SK-N-SH (cell line): ENCODE results near the gene TFPI. TPM values are rescaled to one million over a fixed set of nuclear protein-coding genes. Genes with fewer than 3 reads are reported as not detected.
A peak's percentile ranks its signal among the peaks of the same experiment; 100 is the strongest.

Experiments used
- CTCF ChIA-PET: fragments of 300-600, 350-600 bp; formaldehyde crosslinking; extraction: SDS; loops from one replicate; lab custom pipeline; 2021; lab: Yijun Ruan, JAX
- POLR2A ChIA-PET: fragments of 350-600 bp; sonication (Branson Sonifier 250); formaldehyde crosslinking; extraction: SDS; loops from one replicate; lab custom pipeline; 2020; ENCODE audit warnings: antibody characterized with exemption, inconsistent platforms; lab: Yijun Ruan, JAX
- DNase-seq: peaks from one replicate; pipeline ENCODE4 v3.0.0; 2012
- H2AFZ ChIP-seq: fragments of 200-600 bp; sonication (generic); 2 replicates; pipeline ENCODE4 v1.8.1; 2016; ENCODE audit warnings: antibody characterized with exemption, mild to moderate bottlenecking, low read depth
- H3F3A ChIP-seq: fragments of 200-600 bp; sonication (generic); replicated peaks from 2 replicates; pipeline ENCODE3; 2016; ENCODE audit warnings: antibody characterized with exemption, mild to moderate bottlenecking; ENCODE audit not compliant: insufficient read depth
- H3K27ac ChIP-seq, 2 experiments: fragments of 200-500 bp in 1 of 2; fragments of 200-600 bp in 1 of 2; sonication (Bioruptor generic) in 1 of 2; sonication (generic), shearing (Covaris generic) in 1 of 2; 2 replicates each; pipeline versions ENCODE4 v1.5.1 to v1.6.1; 2014 to 2016; ENCODE audit warnings: low read depth in 2 of 2, inconsistent platforms in 1 of 2, low read length in 1 of 2, mild to moderate bottlenecking in 1 of 2, mixed read lengths in 1 of 2
- H3K27me3 ChIP-seq: fragments of 200-600 bp; sonication (generic), shearing (Covaris generic); 2 replicates; pipeline ENCODE4 v1.6.1; 2016; ENCODE audit warnings: mixed run types; ENCODE audit not compliant: insufficient read depth
- H3K36me3 ChIP-seq, 2 experiments: fragments of 200-500 bp in 1 of 2; fragments of 200-600 bp in 1 of 2; sonication (Bioruptor generic) in 1 of 2; sonication (generic) in 1 of 2; replicated peaks in 1 of 2; 2 replicates each; pipeline versions ENCODE3 to v1.5.1; 2014 to 2016; ENCODE audit warnings: low read length in 1 of 2, mild to moderate bottlenecking in 1 of 2; ENCODE audit not compliant: insufficient read depth in 2 of 2, control insufficient read depth in 1 of 2
- H3K4me1 ChIP-seq, 2 experiments: fragments of 200-500 bp in 1 of 2; fragments of 200-600 bp in 1 of 2; sonication (Bioruptor generic) in 1 of 2; sonication (generic), shearing (Covaris generic) in 1 of 2; 2 replicates each; pipeline versions ENCODE4 v1.5.1 to v1.6.1; 2014 to 2016; ENCODE audit warnings: low read depth in 1 of 2, low read length in 1 of 2, mixed run types in 1 of 2; ENCODE audit not compliant: insufficient read depth in 2 of 2, control insufficient read depth in 1 of 2
- H3K4me2 ChIP-seq: fragments of 200-600 bp; sonication (generic), shearing (Covaris generic); 2 replicates; pipeline ENCODE4 v1.6.1; 2017; ENCODE audit warnings: mixed run types
- H3K4me3 ChIP-seq, 2 experiments: fragments of 200-500 bp in 1 of 2; fragments of 200-600 bp in 1 of 2; sonication (Bioruptor generic) in 1 of 2; sonication (generic), shearing (Covaris generic) in 1 of 2; 2 replicates each; pipeline versions ENCODE4 v1.5.1 to v1.8.1; 2014 to 2016; ENCODE audit warnings: low read depth in 2 of 2, inconsistent platforms in 1 of 2, low read length in 1 of 2, mild to moderate bottlenecking in 1 of 2, mixed read lengths in 1 of 2, moderate library complexity in 1 of 2
- H3K79me2 ChIP-seq: fragments of 200-600 bp; sonication (generic); 2 replicates; pipeline ENCODE4 v1.8.1; 2017; ENCODE audit warnings: mild to moderate bottlenecking; ENCODE audit not compliant: insufficient read depth
- H3K9ac ChIP-seq: fragments of 200-600 bp; sonication (generic); 2 replicates; pipeline ENCODE4 v1.6.1; 2017; ENCODE audit warnings: mixed run types
- H3K9me2 ChIP-seq: fragments of 200-600 bp; sonication (generic); 2 replicates; pipeline ENCODE4 v1.6.1; 2017; ENCODE audit warnings: mixed run types
- H3K9me3 ChIP-seq: fragments of 200-600 bp; sonication (generic); 2 replicates; pipeline ENCODE4 v1.6.1; 2017; ENCODE audit warnings: mixed run types, mild to moderate bottlenecking, moderate library complexity
- H4K20me1 ChIP-seq: fragments of 200-600 bp; sonication (generic); 2 replicates; pipeline ENCODE4 v1.6.1; 2017; ENCODE audit warnings: mild to moderate bottlenecking, mixed run types; ENCODE audit not compliant: insufficient read depth
- CTCF ChIP-seq: fragments of 200-600 bp; sonication (generic); IDR thresholded peaks from 2 replicates; pipeline ENCODE4 v1.6.1; 2017; ENCODE audit warnings: antibody characterized with exemption, mild to moderate bottlenecking, moderate library complexity
- ELF1 ChIP-seq: IDR thresholded peaks from 2 replicates; pipeline ENCODE4 v1.4.0; 2012
- EP300 ChIP-seq, 2 experiments: IDR thresholded peaks; 2 replicates each; pipeline versions ENCODE4 v1.4.0 to v1.6.1; 2012; ENCODE audit warnings: borderline replicate concordance in 1 of 2, low read depth in 1 of 2, low read length in 1 of 2
- FOSL2 ChIP-seq: IDR thresholded peaks from 2 replicates; pipeline ENCODE4 v1.4.0; 2012; ENCODE audit warnings: low read depth, mild to moderate bottlenecking, moderate library complexity, borderline replicate concordance
- IRF3 ChIP-seq: fragments of 150-350 bp; IDR thresholded peaks from 2 replicates; pipeline ENCODE4 v1.6.1; 2016; ENCODE audit warnings: mild to moderate bottlenecking, low read depth, low read length
- JUND ChIP-seq: IDR thresholded peaks from 2 replicates; pipeline ENCODE4 v1.4.0; 2012
- MAX ChIP-seq: IDR thresholded peaks from 2 replicates; pipeline ENCODE4 v1.4.0; 2012; ENCODE audit warnings: low read depth
- NFIC ChIP-seq: IDR thresholded peaks from 2 replicates; pipeline ENCODE4 v1.4.0; 2012; ENCODE audit warnings: borderline replicate concordance
- NRF1 ChIP-seq: IDR thresholded peaks from 2 replicates; pipeline ENCODE4 v1.6.1; 2012; ENCODE audit warnings: low read depth, mild to moderate bottlenecking, low read length
- RCOR1 ChIP-seq: fragments of 150-350 bp; IDR thresholded peaks from 2 replicates; pipeline ENCODE4 v1.6.1; 2017; ENCODE audit warnings: antibody characterized with exemption, low read length
- REST ChIP-seq: IDR thresholded peaks from 2 replicates; pipeline ENCODE4 v1.6.1; 2012; ENCODE audit warnings: mild to moderate bottlenecking, low read depth, low read length, moderate library complexity
- RXRA ChIP-seq: IDR thresholded peaks from 2 replicates; pipeline ENCODE4 v1.4.0; 2012; ENCODE audit warnings: low read depth, mild to moderate bottlenecking, borderline replicate concordance
- TEAD4 ChIP-seq: IDR thresholded peaks from 2 replicates; pipeline ENCODE4 v1.4.0; 2012; ENCODE audit warnings: mild to moderate bottlenecking, borderline replicate concordance; ENCODE audit not compliant: insufficient read depth
- ZBTB33 ChIP-seq: IDR thresholded peaks from 2 replicates; pipeline ENCODE4 v1.4.0; 2012; ENCODE audit warnings: low read depth, borderline replicate concordance
- WGBS: methylation state at CpG from one replicate; pipeline ENCODE4 v1.1.6; 2017; ENCODE audit warnings: low lambda C conversion rate; 5-methylcytosine and 5-hydroxymethylcytosine counted together
- polyA plus RNA-seq, 3 experiments: library from polyadenylated mRNA; depleted of rRNA; stranded (reverse); fragments of >200 nt; gene quantifications; 2 replicates each; pipeline ENCODE4 v1.2.3, GENCODE V29; 2012

The TFPI gene
- polyA plus RNA-seq, 1 of the 3 experiments (the other 2 are of a cell fraction): 2.1 TPM

GRCh38 chr2:187528042-187528441 is 26.2 kb downstream of the TFPI start:
- Histone ChIP-seq H3K27ac (no peak overlapping the region), H3K27me3 (no peaks in the 10 kb centered on the region), H3K4me3 (no peak overlapping the region), H3F3A (peaks cover 8% of the 10 kb centered on the region), H3K9me3 (no peaks in the 10 kb centered on the region), H3K4me2 (no peak overlapping the region), H3K9me2 (no peaks in the 10 kb centered on the region), H3K36me3 (peaks cover 0 to 3% of the 10 kb centered on the region in 2 experiments), H4K20me1 (no peaks in the 10 kb centered on the region), H2AFZ (peak overlapping the region; percentile 41; the same call in 1 of the 2 replicates), H3K9ac (no peak overlapping the region), H3K4me1 (peaks cover 2 to 21% of the 10 kb centered on the region in 2 experiments; a peak in 3 of 4 replicates), H3K79me2 (no peaks in the 10 kb centered on the region)
- WGBS: 52% methylated on average over 1 of the region's 1 CpG
- ChIA-PET CTCF (interaction anchor here (0.8 kb wide), 1 partner anchor 28 kb away, joined by 3 read pairs; no protein-coding TSS in a partner anchor), POLR2A (no interaction called here)
- no peak for DNase-seq
- TF ChIP-seq MAX (no peak), ELF1 (no peak), NFIC (no peak), TEAD4 (no peak), RCOR1 (no peak), NRF1 (no peak), IRF3 (no peak), CTCF (no peak), ZBTB33 (no peak), FOSL2 (no peak), RXRA (no peak)

GRCh38 chr2:187527262-187527661 is 27.0 kb downstream of the TFPI start:
- no peaks in the 10 kb centered on the region for H3K79me2 ChIP-seq
- no peaks in the 10 kb centered on the region for H3K9me2 ChIP-seq
- no peak overlapping the region for H3K9ac ChIP-seq
- no peaks in the 10 kb centered on the region for H3K9me3 ChIP-seq
- H3K4me3 ChIP-seq: no peak overlapping the region
- H4K20me1 ChIP-seq: no peaks in the 10 kb centered on the region
- ChIA-PET POLR2A (no interaction called here), CTCF (interaction anchor here (0.8 to 1.5 kb wide), 3 partner anchors 20 to 28 kb away, joined by 3 read pairs; no protein-coding TSS in a partner anchor)
- H3K4me2 ChIP-seq: peak overlapping the region; percentile 24; the same call in 1 of the 2 replicates
- peaks cover 0 to 3% of the 10 kb centered on the region in 2 experiments for H3K36me3 ChIP-seq
- H3F3A ChIP-seq: peaks cover 8% of the 10 kb centered on the region
- no peaks in the 10 kb centered on the region for H3K27me3 ChIP-seq
- peak overlapping the region; percentile 31; the same call in 1 of the 2 replicates for H2AFZ ChIP-seq
- TF ChIP-seq JUND: no peak
- no peak for TF ChIP-seq EP300 (IDR thresholded peaks at IDR 0.05; ENCODE audit: borderline replicate concordance in 1 of 2, low read depth in 1 of 2, low read length in 1 of 2)
- no peak for TF ChIP-seq REST
- no peak for DNase-seq
- 79% methylated on average over 4 of the region's 4 CpGs for WGBS
- peaks cover 2 to 21% of the 10 kb centered on the region in 2 experiments; a peak in 3 of 4 replicates for H3K4me1 ChIP-seq
- H3K27ac ChIP-seq: peak overlapping the region; percentile 31 to 39; a peak in 2 of 4 replicates
